Glutamatergic neuron (in vitro differentiated cells): ENCODE data around the gene GPR108. TPM values are rescaled to one million over a fixed set of nuclear protein-coding genes. Genes with fewer than 3 reads are reported as not detected.

ENCODE experiments used
- DNase-seq: peaks from one replicate; pipeline ENCODE4 v3.0.0; 2022
- H3K27ac Mint-ChIP-seq: one replicate; pipeline ENCODE4 v1.8.0; 2020; ENCODE audit warnings: mild to moderate bottlenecking, mixed read lengths, inconsistent platforms; ENCODE audit not compliant: unreplicated experiment
- H3K27me3 Mint-ChIP-seq: one replicate; pipeline ENCODE4 v1.8.0; 2020; ENCODE audit warnings: mild to moderate bottlenecking, moderate library complexity, mixed read lengths, inconsistent platforms; ENCODE audit not compliant: unreplicated experiment
- H3K36me3 Mint-ChIP-seq: one replicate; pipeline ENCODE4 v1.8.0; 2020; ENCODE audit warnings: mild to moderate bottlenecking, mixed read lengths, inconsistent platforms; ENCODE audit not compliant: unreplicated experiment
- H3K4me1 Mint-ChIP-seq: one replicate; pipeline ENCODE4 v1.8.0; 2020; ENCODE audit warnings: mild to moderate bottlenecking, low read depth, mixed read lengths, inconsistent platforms; ENCODE audit not compliant: unreplicated experiment
- H3K4me3 Mint-ChIP-seq: one replicate; pipeline ENCODE4 v1.8.0; 2020; ENCODE audit warnings: mild to moderate bottlenecking, mixed read lengths, inconsistent platforms; ENCODE audit not compliant: unreplicated experiment
- H3K9me3 Mint-ChIP-seq: one replicate; pipeline ENCODE4 v1.8.0; 2020; ENCODE audit warnings: mild to moderate bottlenecking, moderate library complexity, mixed read lengths, inconsistent platforms; ENCODE audit not compliant: unreplicated experiment
- CTCF ChIP-seq: fragments of 200-600 bp; sonication (generic); IDR thresholded peaks from one replicate; pipeline ENCODE4 v1.5.0; 2021; ENCODE audit not compliant: partially characterized antibody, unreplicated experiment
- total RNA-seq: library from RNA; stranded (reverse); fragmentation: NEBNext Ultra II Directional; extraction: Animal tissue kit (Norgen Biotek cat#: 25700); gene quantifications from one replicate; pipeline ENCODE4 v1.2.1, GENCODE V29; 2021; ENCODE audit not compliant: unreplicated experiment

GPR108 gene
- total RNA-seq, 1 donor from 2014 or later: 44.2 TPM

DNA sequence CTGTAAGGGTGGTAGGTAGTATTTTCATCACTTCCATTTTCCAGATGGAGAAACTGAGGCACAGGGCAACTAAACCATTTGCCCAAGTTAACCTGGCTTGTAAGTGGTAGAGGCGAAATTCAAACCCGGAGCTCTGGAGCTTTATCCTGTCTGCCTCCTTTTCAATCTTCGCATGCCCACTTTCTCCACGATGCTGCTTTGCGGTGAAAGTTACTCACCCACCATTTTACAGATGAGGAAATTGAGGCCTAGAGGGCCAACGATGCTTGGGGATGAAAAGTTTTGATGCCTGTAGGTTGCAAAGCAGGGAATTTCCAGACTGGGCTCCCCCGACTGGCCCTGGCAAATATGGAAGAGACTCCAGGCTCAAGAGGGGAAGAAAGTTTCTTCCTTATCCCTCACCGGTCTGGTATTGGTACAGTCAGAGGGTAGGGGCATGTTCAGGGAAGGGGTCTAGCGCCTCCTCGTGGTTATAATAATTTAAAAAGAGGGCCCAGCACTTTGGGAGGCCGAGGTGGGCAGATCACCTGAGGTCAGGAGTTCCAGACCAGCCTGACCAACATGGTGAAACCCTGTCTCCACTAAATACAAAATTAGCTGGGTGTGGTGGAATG lies 31.7 kb upstream of the GPR108 start:
- DNase-seq: no peak
- H3K27ac Mint-ChIP-seq: no peak overlapping the region
- no peaks in the 10 kb centered on the region for H3K4me1 Mint-ChIP-seq
- peak; percentile 36 for TF ChIP-seq CTCF
- H3K9me3 Mint-ChIP-seq: peaks cover 3% of the 10 kb centered on the region
- peaks cover 4% of the 10 kb centered on the region for H3K36me3 Mint-ChIP-seq
- no peak overlapping the region for H3K4me3 Mint-ChIP-seq
- H3K27me3 Mint-ChIP-seq: peaks cover 13% of the 10 kb centered on the region

GRCh38 chr19:6768236-6768785 lies 30.9 kb upstream of the GPR108 start:
- peaks cover 13% of the 10 kb centered on the region for H3K27me3 Mint-ChIP-seq
- DNase-seq: no peak
- no peaks in the 10 kb centered on the region for H3K4me1 Mint-ChIP-seq
- H3K4me3 Mint-ChIP-seq: peak overlapping the region; percentile 64
- no peak overlapping the region for H3K27ac Mint-ChIP-seq
- peaks cover 3% of the 10 kb centered on the region for H3K9me3 Mint-ChIP-seq
- peaks cover 4% of the 10 kb centered on the region for H3K36me3 Mint-ChIP-seq
- TF ChIP-seq CTCF: no peak

DNA sequence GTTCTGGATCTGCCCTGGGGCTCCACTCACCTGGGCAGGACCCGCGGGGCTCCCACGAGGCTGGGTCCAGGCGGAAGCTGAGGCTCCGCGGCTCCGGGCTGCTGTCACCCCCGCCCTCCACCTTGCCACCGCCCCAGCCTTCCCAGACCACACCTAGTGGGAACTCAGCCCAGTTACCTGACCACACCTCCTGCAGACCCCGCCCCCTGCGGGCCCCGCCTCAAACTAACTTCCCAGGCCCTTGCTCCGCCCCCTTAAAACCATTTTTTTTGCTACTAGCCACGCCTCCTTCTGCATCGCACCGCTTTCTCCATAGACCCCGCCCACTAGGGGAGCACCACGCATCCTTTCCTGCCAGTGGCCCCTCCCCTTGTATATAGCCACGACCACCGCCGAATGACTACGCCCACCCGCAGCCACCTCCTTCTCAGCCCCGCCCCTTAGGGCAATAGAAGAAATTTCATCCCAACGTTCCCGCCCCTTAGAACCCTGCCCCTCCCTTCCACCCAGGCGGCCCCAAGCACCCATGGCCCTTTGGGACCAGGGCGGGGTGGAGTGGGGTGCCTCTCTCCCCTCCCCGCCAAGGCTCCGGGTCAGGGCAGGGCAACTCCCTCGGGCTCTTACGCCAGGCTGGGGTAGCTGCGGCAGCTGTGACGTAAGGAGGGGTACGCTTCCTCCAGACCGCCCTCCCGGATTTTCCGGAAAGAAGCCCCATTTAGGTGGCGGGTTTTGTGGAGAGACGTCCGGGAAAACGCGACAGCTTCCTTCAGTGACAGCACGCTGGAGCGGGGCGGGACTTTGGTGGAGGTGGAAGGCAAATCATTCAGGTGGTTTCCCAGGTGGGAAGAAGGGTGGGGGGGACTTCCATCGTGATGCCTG lies 30.2 kb upstream of the GPR108 start, which contains the start of gene SH2D3A:
Gene SH2D3A (minus strand): TSS at position 79 of the 879 bp plus-strand sequence. CDS start 3,687 bp downstream, outside the sequence.
- TF ChIP-seq CTCF: no peak
- Mint-ChIP-seq H3K36me3 (peaks cover 4% of the 10 kb centered on the region), H3K27me3 (peaks cover 13% of the 10 kb centered on the region), H3K9me3 (peaks cover 3% of the 10 kb centered on the region), H3K27ac (no peak within 1 kb of the TSS), H3K4me3 (peak within 1 kb of the TSS; percentile 86), H3K4me1 (no peaks in the 10 kb centered on the region)
- peak; percentile 64 for DNase-seq

- Mint-ChIP-seq H3K9me3 (peaks cover 3% of the 10 kb centered on the region), H3K27me3 (peaks cover 13% of the 10 kb centered on the region)
- no peak for DNase-seq
These were observed 29.6 kb upstream of the GPR108 start for GRCh38 chr19:6767081-6767356.

More at GRCh38 chr19:6767081-6767356, 29.6 kb upstream of the GPR108 start:
- TF ChIP-seq CTCF: no peak
- Mint-ChIP-seq H3K4me1 (no peaks in the 10 kb centered on the region), H3K4me3 (peak overlapping the region; percentile 77), H3K27ac (no peak overlapping the region), H3K36me3 (peaks cover 4% of the 10 kb centered on the region)
